ENCODE results near the gene TTC16.
A peak's percentile ranks its signal among the peaks of the same experiment; 100 is the strongest.

TTC16 gene, protein sequence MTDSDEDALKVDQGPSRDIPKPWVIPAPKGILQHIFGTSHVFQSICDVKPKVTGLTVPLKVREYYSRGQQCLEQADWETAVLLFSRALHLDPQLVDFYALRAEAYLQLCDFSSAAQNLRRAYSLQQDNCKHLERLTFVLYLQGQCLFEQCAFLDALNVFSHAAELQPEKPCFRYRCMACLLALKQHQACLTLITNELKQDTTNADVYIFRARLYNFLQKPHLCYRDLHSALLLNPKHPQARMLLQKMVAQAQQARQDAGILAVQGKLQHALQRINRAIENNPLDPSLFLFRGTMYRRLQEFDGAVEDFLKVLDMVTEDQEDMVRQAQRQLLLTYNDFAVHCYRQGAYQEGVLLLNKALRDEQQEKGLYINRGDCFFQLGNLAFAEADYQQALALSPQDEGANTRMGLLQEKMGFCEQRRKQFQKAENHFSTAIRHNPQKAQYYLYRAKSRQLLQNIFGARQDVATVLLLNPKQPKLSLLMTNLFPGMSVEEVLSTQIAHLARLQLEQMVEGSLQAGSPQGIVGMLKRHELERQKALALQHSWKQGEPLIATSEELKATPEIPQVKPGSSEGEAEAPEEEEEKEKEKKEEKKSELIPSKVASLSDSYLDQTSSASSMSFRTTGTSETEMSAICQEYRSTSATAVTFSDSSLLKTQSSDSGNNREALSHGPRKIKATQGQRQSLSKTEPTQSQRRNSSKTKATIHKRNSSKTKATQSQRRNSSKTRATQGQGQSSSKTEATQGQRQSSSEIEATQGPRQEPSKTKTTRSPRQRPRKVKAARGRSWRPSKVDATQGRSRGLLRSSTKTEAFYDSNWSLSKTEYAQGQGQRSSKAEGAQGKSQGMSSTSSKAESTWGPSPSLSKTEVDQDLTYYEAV

DNA sequence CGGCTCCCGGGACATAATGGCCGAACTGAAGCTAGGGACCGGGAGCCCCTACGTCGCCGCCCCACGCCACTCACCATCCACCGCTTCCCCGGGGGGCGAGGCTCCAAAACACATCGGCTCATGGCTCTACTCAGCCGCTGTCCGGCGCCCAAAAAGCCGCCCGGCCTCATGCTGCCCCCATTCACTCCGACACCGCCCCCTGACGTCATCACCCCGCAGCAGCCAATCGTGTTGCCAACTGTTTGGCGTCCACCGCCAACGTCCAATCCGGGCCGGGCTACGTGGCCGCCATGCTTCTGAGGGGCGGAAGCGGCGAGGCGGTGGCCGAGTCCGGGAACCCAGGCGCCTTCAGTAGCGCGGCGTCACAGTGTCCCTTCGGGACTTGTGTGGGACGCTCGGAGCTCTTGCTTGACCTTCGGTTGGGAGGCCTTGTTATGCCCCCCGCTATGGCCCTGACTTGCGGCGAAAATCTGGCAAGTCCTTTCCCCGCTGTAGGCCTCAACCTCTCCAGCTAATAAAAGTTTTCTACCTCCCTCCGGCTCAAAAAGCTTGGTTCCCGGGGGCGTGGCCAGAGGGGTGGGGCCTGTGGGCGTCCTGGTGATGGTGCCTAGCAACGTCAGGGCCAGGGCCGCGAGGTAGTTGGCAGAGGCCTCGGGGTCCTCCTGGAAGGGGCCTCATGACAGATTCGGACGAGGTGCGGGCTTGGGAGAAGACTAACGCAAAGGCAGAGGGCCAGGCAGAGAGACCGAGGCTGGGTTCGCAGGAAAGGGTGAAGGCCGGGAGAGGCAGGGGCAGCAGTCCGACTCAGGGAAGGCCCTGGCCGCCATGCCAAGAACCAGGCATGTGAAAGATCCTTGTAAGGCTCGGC is at the start of gene TTC16, which contains the start of gene PTRH1:
Gene TTC16, plus strand, starts transcription at position 610 of the 868 bp plus-strand sequence. Its CDS starts 67 bp downstream, at position 677.
Gene PTRH1, minus strand, starts transcription at position 194 of the 868 bp plus-strand sequence. Its CDS starts 24 bp downstream, at position 170.
- peak; percentile 100 for DNase-seq (ENCODE audit: low spot score)

DNA sequence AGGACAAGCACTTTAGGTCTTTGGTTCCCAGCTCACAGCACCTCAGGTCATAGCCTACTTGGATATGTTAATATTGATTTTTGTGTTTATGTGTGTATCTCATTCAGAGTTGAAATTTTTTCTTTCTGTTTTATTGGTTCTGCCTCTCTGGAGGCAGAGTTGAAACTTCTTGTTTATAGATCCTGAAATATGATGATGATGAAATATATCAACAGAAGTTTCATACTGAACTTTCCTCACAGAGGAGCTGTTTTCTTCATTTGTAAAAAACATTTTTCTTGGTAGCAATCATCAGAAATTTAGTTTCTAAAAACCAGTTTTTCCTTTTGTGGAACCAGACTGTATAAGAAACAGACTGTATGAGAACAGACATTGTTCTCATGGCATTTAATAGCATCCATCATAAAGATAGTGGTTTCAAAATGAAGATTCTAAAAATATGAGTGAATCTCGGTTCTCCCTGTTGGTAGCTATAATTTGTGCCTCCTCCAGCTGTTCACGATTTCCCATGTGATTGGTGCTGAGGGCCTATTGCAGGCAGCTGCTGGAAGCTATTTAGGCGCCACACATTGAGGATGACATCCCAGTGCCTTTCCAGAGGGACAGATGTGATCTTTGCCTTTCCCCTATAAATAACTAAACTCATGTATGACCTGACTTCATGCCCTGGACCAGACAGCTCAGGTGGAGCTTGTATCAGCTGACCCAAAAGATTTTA is 48.6 kb upstream of the TTC16 start:
- DNase-seq (ENCODE audit: low spot score): no peak

DNA sequence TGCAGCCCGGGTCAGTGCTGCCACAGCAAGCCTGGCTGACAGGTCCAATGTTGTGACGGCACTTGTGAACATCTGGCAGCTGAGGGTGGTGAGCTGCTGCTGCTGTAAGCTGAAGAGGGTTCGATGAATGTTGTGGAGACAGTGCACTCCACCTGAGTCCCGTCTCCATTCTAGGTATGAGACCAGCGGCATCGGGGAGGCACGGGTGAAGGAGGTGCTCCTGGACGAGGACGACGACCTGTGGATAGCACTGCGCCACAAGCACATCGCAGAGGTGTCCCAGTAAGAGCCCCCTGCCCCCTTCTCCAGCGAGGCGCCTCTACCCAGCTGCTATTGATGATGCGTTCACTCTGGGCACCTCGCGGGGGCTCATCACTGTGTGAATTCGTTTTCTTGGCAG is 48.0 kb upstream of the TTC16 start:
- no peak for DNase-seq (ENCODE audit: low spot score)

DNA sequence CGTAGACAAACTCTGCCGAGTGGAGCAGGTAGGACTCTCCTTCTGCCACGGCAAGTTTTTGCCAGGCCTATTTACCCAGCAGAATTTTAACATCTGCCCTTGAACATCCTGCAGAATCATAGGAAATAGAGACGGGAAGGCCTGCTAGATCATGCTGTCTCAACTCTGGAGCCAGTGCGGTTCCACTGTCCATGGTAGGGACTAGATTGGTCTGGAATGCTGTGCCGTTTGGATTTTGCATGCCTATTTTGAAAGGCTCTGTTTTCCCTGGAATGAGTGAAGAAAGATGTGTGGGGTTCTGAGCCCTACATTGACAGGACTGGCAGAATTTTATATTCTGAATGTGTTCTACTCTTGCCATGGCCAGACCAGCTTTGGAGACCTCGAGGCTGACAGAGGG is 42.6 kb upstream of the TTC16 start:
- DNase-seq (ENCODE audit: low spot score): no peak

DNA sequence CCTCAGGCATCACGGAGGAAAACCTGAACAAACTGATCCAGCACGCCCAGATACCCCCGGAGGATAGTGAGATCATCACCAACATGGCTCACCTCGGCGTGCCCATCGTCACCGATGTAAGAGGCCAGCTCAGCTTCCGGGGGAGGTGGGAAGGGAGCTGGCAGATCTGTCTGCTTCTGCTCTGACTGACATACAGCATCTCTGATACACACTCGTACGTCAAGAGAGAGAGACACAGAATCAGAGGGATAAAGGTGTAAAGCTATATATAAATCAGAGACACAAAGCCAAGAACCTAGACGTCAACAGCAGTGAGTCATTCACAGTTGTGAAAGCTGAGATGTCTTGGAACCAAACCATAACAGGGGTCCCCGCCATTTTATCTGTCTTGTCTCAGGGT is 39.2 kb upstream of the TTC16 start:
- no peak for DNase-seq (ENCODE audit: low spot score)

DNA sequence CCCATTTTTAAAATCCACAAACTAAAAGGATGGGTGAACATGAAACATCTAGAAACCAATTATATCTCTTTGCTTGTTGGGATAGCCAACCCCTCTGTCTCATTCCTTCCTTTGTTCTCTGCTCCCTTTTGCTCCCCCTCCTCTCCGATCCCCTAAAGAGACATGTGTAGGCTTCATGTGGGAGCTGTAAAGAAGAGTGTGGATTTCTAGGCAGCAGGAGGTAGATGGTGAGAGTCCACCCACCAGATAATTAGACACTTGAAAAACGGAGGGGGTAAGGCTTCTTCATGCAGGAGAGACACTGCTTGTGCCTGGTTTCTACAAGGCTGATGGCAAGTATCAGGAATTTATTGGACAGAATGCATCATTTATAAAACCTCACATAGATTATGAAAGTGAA is 36.4 kb upstream of the TTC16 start:
- no peak for DNase-seq (ENCODE audit: low spot score)

DNA sequence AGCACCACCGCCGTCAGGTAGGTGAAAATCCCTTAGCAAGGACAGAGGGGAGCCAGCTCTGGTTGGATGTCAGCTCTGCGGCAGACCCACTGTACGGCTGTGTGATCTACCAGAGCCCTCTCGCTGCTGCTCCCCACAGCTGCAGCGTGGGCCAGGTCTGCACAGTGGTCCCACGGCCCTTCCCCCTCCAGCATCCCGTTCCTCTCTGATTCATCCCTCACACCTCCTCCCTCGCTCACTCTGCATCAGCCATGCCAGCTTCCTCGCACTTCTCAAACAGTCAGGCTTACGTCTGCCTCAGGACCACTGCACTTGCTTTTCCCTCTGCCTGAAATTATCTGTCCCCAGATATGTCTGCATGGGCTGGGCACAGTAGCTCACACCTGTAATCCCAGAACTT is 35.7 kb upstream of the TTC16 start:
- DNase-seq (ENCODE audit: low spot score): no peak

DNA sequence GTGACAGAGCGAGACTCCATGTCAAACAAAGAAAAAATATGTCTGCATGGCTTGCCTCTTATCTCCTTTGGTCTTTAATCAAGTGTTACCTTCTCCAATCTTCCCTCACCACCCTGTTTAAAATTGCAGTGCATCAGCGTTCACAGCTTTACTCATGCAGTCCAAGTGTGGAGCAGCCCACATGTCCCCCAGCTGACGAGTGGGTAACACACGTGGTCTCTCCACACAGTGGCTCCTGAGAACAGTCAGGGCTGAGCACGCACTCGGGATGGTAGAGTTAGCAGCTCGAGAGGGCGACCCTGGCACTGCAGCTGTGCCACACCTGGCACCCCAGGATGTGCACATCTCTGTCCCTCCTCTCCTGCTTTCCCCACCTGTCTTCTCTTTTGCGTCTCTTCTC is 35.0 kb upstream of the TTC16 start:
- no peak for DNase-seq (ENCODE audit: low spot score)

DNA sequence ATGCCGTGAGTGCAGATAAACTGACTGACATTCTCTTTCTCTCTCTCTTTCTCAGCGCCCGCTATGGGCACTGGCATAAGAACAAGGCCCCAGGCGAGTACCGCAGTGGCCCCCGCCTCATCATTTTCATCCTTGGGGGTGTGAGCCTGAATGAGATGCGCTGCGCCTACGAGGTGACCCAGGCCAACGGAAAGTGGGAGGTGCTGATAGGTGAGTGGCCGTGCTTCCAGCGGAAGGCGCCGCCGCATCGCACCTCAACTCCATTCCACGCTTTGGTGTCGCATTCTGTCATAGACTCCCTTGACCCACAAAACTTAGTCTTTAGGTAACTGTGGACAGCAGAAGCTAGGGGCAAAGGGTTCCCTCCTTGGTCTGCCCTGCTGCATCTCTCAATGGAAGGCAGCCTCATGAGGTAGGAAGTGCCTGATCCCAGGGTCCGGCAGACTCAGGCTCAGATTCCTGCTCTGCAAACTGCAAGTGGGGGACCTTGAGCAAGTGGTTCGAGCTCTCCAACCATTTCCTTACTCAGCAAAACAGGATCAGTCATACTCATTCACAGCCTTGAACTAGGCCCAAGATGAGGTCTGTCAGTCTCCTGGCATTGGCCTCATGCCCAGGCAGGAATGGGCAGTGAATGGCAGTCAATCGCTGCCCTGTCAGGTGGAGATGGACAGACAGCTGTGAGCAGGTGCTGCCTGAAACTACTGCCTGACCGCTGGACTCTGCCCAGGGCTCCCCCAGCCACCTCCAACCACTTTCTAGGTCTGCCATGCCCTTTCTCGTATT is 33.3 kb upstream of the TTC16 start:
- no peak for DNase-seq (ENCODE audit: low spot score)

DNA sequence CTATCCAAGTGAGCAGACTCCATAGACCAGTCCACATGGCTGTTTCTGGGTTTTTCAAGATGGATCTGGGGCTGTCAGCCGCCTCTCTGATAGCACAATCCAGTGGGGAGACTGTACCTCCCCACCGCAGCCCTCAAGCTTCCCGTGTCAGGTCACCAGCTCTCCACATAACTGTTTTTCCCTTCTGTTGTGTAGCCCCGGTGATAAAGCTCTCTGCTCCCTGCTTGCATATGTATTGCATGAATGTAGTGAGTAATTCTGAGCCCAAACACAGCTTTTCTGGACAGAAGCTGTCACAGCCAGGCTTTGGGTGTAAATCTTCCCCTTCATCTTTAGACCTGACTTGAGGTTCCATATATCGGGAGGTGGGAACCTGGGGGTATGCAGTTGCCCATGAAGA is 32.2 kb upstream of the TTC16 start:
- DNase-seq (ENCODE audit: low spot score): peak; percentile 55

DNA sequence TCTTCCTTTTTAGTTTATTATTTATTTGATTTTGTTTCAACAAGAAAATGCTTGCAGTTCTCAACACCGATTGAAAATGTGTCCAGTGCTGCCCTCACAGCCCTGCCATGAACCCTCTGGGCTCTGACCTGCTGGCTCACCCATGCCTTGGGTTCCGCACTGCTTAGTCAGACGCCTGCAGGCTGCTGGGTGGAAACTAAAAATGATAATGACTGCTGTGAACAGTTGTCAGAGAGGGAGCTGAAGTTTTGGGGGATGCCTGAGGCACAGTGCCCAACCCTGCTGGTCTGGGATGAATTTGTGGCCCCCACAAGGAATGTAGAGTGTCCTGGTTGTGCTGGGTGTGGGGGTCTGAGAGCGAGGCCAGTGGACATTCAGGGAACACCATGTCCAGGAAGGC is 31.3 kb upstream of the TTC16 start:
- DNase-seq (ENCODE audit: low spot score): peak; percentile 37

DNA sequence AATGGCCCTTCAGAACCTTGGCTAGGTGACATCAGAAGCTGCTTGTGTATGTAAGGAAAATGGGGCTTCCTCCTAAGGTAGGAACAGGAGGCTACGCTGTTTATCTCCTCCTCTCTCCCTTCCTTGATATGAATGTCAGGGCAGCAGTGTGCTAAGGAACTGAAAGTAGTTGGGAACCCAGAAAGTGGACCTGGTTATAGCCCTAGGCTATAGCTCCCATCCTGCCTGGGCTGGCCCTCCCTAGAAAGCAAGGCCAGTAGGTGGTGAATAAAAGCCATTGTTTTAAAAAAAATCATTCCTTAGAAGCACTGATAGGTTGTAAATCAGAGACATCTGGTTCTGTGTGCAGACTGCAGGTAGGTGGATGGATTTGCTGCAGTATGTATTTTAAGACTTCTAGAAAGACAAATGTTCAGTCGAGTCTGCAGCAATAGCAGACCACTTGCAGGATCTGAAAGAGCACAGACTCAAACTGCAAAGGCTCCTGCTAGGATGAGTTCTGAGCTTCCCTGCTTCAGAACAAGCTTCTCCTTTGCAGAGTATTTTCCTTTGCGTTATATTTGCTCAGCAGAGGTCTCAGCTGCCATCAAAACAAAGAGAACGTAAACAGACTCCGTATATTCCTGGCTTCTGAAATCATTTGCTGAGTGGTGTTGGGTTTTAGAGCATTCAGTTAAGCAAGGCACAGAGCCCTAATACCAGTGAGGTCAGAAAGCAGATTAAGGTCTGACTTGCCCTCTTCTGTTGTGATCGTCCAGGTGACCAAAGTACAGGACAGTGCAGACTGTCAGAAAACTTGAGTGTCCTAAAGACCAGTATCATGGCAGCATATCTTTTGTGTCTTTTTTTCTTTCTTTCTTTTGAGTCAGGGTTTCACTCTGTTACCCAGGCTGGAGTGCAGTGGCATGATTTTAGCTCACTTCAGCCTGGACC is 29.2 kb upstream of the TTC16 start:
- DNase-seq (ENCODE audit: low spot score): no peak

DNA sequence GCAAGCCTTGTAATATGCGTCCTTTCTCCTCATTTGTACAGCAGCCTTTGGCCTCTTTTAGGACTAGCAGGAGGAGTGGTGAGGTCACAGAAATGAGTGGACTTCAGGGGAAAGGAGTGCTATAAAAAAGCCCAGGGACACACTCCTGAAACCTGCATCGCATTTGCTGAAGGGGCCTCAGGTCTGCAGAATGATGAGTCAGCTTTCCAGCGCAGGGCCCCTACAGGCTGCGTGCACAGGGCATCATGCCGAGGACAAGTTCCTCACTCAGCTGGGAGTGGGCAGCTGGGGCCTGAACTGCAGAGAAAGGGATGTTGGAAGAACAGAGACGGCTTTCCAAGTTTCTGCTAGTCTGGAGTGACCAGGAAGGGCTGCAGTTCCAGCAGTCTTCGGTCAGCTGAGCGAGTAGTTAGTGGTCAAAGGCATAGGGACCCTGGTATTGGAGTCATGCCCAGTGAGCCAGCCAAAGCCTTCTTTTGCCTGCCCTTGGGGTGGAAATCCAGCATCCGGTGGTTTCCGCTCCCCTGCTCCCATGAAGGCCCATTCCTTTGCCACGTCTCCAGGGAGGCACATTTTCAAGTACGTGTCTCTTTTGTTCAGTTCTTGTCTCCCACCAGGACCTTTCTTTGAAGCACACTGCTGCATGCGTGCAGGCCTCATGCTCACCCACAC is 26.4 kb upstream of the TTC16 start:
- DNase-seq (ENCODE audit: low spot score): no peak

DNA sequence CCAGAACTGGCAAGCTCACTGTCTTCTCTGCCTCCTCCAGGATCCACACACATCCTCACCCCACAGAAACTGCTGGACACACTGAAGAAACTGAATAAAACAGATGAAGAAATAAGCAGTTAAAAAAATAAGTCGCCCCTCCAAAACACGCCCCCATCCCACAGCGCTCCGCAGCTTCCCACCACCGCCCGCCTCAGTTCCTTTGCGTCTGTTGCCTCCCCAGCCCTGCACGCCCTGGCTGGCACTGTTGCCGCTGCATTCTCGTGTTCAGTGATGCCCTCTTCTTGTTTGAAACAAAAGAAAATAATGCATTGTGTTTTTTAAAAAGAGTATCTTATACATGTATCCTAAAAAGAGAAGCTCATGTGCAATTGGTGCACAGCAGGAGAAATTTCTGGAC is 25.1 kb upstream of the TTC16 start:
- DNase-seq (ENCODE audit: low spot score): no peak

DNA sequence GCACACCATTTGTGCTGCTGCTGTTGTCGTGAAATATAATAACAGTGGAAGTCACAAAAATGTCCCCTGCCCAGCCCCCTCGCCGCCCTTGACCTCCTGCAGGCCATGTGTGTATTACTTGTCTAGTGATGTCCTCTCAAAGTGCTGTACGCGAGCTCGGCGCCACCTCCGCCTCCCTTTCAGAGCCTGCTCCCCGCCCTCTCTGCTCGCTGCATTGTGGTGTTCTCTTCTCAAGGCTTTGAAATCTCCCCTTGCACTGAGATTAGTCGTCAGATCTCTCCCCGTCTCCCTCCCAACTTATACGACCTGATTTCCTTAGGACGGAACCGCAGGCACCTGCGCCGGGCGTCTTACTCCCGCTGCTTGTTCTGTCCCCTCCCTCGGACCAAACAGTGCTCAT is 23.8 kb upstream of the TTC16 start:
- DNase-seq (ENCODE audit: low spot score): no peak

DNA sequence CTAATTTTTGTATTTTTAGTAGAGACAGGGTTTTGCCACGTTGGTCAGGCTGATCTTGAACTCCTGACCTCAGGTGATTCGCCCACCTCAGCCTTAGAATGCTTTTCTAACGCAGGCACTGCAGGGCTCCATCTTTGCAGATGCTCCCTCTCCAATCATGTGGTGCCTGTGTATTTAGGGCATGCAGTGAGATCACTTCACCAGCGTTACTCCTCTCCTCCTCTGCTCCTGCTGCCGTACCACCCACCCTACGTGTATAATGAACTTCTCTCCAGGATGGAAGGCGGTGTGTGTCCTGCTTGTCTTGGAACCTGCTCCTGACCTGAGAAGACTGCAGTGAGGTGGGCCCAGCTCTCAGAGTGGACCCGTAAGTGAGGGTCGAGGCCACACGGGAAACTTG is 22.7 kb upstream of the TTC16 start:
- DNase-seq (ENCODE audit: low spot score): no peak

DNA sequence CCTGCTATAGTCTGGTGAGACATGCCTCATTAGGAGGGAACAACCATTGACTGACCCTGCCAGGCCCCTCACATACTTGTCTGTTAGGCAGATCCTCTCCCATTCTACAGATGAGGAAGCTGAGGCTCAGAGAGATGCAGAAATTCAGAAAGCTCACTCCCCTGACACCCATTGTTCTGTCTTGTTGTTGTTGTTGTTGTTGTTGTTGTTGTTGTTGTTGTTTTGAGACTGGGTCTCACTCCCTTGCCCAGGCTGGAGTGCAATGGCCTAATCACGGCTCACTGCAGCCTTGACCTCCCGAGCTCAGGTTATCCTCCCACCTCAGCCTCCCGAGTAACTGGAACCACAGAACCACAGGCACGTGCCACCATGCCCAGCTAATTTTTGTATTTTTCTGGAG is 22.2 kb upstream of the TTC16 start:
- DNase-seq (ENCODE audit: low spot score): no peak

DNA sequence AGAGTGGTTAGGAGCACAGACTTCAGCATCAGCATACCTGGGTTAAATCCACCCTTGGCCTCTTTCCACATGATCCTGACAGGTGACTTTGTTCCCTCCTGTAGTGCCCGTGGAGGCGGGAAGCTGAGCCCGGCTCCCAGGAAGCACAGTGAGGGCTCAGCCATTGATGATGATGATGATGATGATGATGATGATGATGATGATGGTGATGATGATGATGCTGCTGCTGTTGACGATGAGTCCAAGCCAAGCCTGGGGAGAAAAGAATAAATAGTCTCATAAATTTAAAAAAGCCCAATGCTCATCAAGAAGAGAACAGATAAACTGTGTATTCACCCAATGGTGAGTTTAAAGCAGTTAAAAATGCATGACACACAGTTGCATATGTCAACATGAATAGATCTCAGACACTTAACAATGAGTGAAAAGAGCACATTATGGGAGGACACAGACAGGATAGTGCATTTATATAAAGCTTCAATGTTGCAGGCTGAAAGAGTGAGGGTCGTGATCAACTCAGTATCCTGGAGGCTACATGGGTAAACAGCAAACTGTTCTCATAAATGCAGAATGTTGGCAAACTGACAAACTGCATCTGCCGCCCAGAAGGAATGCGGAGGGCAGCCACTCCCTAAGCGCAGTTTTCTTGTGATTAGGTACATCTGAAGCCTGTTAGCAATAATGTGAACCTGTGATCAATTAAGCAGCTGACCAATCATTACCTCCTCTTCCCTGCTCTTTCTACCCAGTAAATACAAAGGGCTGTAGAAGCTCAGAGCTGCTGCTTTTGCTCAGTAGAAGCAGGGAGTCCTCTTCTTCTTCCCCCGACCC is 20.8 kb upstream of the TTC16 start:
- no peak for DNase-seq (ENCODE audit: low spot score)

All from hepatic stellate cell (primary cell).